GM12878 (cell line): ENCODE measurements around the gene GPER1. TPM values are rescaled to one million over a fixed set of nuclear protein-coding genes. Genes with fewer than 3 reads are reported as not detected.

Experiments used
- ATAC-seq: fragments of 200-7000 bp; cut with Tn5 transposase; 3 replicates; pipeline ENCODE4 v1.9.1; 2020; ENCODE audit warnings: mild to moderate bottlenecking, moderate library complexity
- BruUV-seq: library from RNA; stranded (reverse); fragments of 400-500 nt; replicated peaks from 2 replicates; lab custom pipeline; 2021; lab: Mats Ljungman, UMichigan
- CTCF ChIA-PET: fragments of 300-600 bp; sonication (Branson Sonifier 250); formaldehyde crosslinking; extraction: SDS; loops from one replicate; lab custom pipeline; 2021; ENCODE audit warnings: inconsistent platforms; lab: Yijun Ruan, JAX
- POLR2A ChIA-PET: fragments of 350-600 bp; formaldehyde crosslinking; extraction: SDS; loops from one replicate; lab custom pipeline; 2021; ENCODE audit warnings: inconsistent platforms; lab: Charles Lee
- RAD21 ChIA-PET: fragments of 300-600 bp; sonication (Branson Sonifier 250); formaldehyde crosslinking; loops from one replicate; lab custom pipeline; 2023; ENCODE audit warnings: antibody characterized with exemption; ENCODE audit not compliant: unreplicated experiment; lab: Charles Lee
- SMC1A ChIA-PET: fragments of 300-600 bp; sonication (Branson Sonifier 250); formaldehyde crosslinking; loops from one replicate; lab custom pipeline; 2023; ENCODE audit not compliant: unreplicated experiment, uncharacterized antibody; lab: Charles Lee
- DNase-seq: peaks from one replicate; pipeline ENCODE4 v3.0.0-alpha.2; 2011; ENCODE audit warnings: low read depth, low spot score
- FAIRE-seq: peaks from 3 replicates; lab custom pipeline; 2011; peaks lifted over from hg19 to GRCh38; lab: Jason Lieb, UNC
- H2AFZ ChIP-seq: 2 replicates; pipeline ENCODE4 v1.6.0; 2011; ENCODE audit warnings: low read depth, low read length, control low read depth; ENCODE audit not compliant: control insufficient read depth
- H3K27ac ChIP-seq: 2 replicates; pipeline ENCODE4 v1.5.1; 2011; ENCODE audit warnings: control low read depth; ENCODE audit not compliant: control insufficient read depth, insufficient read depth
- H3K27me3 ChIP-seq, 2 experiments: replicated peaks in 1 of 2; 2 replicates each; pipeline versions ENCODE4 v1.6.0 to v1.6.1; 2011; ENCODE audit warnings: low read length in 1 of 2; ENCODE audit not compliant: control insufficient read depth in 2 of 2, insufficient read depth in 2 of 2
- H3K36me3 ChIP-seq, 2 experiments: 2 replicates each; pipeline ENCODE4 v1.5.1; 2011; ENCODE audit warnings: low read length in 1 of 2; ENCODE audit not compliant: control insufficient read depth in 2 of 2, insufficient read depth in 2 of 2
- H3K4me1 ChIP-seq: 2 replicates; pipeline ENCODE4 v1.6.1; 2011; ENCODE audit warnings: mild to moderate bottlenecking, low read length, moderate library complexity, mixed read lengths; ENCODE audit not compliant: control insufficient read depth, insufficient read depth
- H3K4me2 ChIP-seq: 2 replicates; pipeline ENCODE4 v1.6.0; 2011; ENCODE audit warnings: control low read depth; ENCODE audit not compliant: control insufficient read depth, insufficient read depth
- H3K4me3 ChIP-seq: fragments of 200-600 bp; sonication (generic); 2 replicates; pipeline ENCODE4 v1.5.1; 2016
- H3K79me2 ChIP-seq: 2 replicates; pipeline ENCODE4 v1.6.0; 2011; ENCODE audit warnings: low read length; ENCODE audit not compliant: control insufficient read depth, insufficient read depth
- H3K9ac ChIP-seq: 2 replicates; pipeline ENCODE4 v1.8.0; 2011; ENCODE audit warnings: low read length, control low read depth, mixed read lengths; ENCODE audit not compliant: control insufficient read depth, insufficient read depth
- H3K9me3 ChIP-seq: replicated peaks from 3 replicates; pipeline ENCODE4 v1.5.1; 2011; ENCODE audit warnings: mild to moderate bottlenecking, low read length; ENCODE audit not compliant: control insufficient read depth, insufficient read depth
- H4K20me1 ChIP-seq: 2 replicates; pipeline ENCODE4 v1.6.0; 2011; ENCODE audit not compliant: control insufficient read depth, insufficient read depth
- ASH2L ChIP-seq: fragments of 300-600, 200-600 bp; sonication (generic); IDR thresholded peaks from 2 replicates; pipeline ENCODE4 v1.6.1; 2017; ENCODE audit warnings: low read depth, mild to moderate bottlenecking, borderline replicate concordance
- ATF7 ChIP-seq: fragments of 450-650 bp; IDR thresholded peaks from 2 replicates; pipeline ENCODE4 v1.6.1; 2016; ENCODE audit warnings: low read depth, mild to moderate bottlenecking
- IKZF2 ChIP-seq, 2 experiments: fragments of 450-650 bp; IDR thresholded peaks; 2 replicates each; pipeline ENCODE4 v1.6.1; 2017; ENCODE audit warnings: mild to moderate bottlenecking in 2 of 2, moderate library complexity in 2 of 2
- MEF2B ChIP-seq: fragments of 450-650 bp; IDR thresholded peaks from 2 replicates; pipeline ENCODE4 v1.6.1; 2018; ENCODE audit warnings: mild to moderate bottlenecking, moderate library complexity; ENCODE audit not compliant: partially characterized antibody, poor library complexity, severe bottlenecking
- PML ChIP-seq: IDR thresholded peaks from 2 replicates; pipeline ENCODE4 v1.6.1; 2012; ENCODE audit warnings: low read length, inconsistent platforms
- RAD21 ChIP-seq: IDR thresholded peaks from 2 replicates; pipeline ENCODE4 v1.6.1; 2011; ENCODE audit warnings: mild to moderate bottlenecking, low read depth, low read length, moderate library complexity; ENCODE audit not compliant: insufficient read depth
- RUNX3 ChIP-seq: IDR thresholded peaks from 2 replicates; pipeline ENCODE4 v1.6.1; 2012; ENCODE audit warnings: low read length, inconsistent platforms
- SMAD5 ChIP-seq: IDR thresholded peaks from 2 replicates; pipeline ENCODE4 v1.6.1; 2016; ENCODE audit warnings: antibody characterized with exemption, low read depth
- SPI1 ChIP-seq: IDR thresholded peaks from 2 replicates; pipeline ENCODE4 v1.6.1; 2011; ENCODE audit warnings: low read depth, mild to moderate bottlenecking, low read length, moderate library complexity, borderline replicate concordance; ENCODE audit not compliant: insufficient read depth
- SREBF2 ChIP-seq: IDR thresholded peaks from 2 replicates; pipeline ENCODE4 v1.6.1; 2012; ENCODE audit warnings: mild to moderate bottlenecking, low read length
- SUPT20H ChIP-seq: IDR thresholded peaks from 2 replicates; pipeline ENCODE4 v1.6.1; 2011; ENCODE audit warnings: low read depth, mild to moderate bottlenecking, low read length, moderate library complexity, borderline replicate concordance; ENCODE audit not compliant: control insufficient read depth
- WGBS: methylation state at CpG from one replicate; pipeline ENCODE4 v1.1.6; 2016; ENCODE audit warnings: low lambda C conversion rate; ENCODE audit not compliant: insufficient replicate concordance, insufficient coverage; ENCODE audit errors: missing lambda C conversion rate; 5-methylcytosine and 5-hydroxymethylcytosine counted together
- in situ Hi-C: fragments of 300-500 bp; cut with MboI; formaldehyde crosslinking; loops from 9 replicates; pipeline ENCODE4 v1.14.3; 2018; ENCODE audit warnings: mixed read lengths
- intact Hi-C: fragments of 100-400 bp; cut with micrococcal nuclease; formaldehyde crosslinking; loops from one replicate; pipeline ENCODE4 v1.14.2; 2022; ENCODE audit not compliant: unreplicated experiment
- polyA plus RNA-seq, 11 experiments: library from polyadenylated mRNA; depleted of rRNA in 4 of 11; unstranded in 6 of 11; stranded (reverse) in 5 of 11; fragments of >200 nt; fragmentation: Nextera tagmentation in 4 of 11; fragmentation: Illumina TruSeq in 1 of 11; extraction: Ambion mirVana in 4 of 11; extraction: Trizol in 1 of 11; gene quantifications; 1 replicate in 1 of 11; 2 replicates in 10 of 11; pipeline versions ENCODE4 v1.2.1 to v1.2.3, GENCODE V29; 2011 to 2016; ENCODE audit warnings: inconsistent platforms in 2 of 11, missing spikeins in 2 of 11, low read depth in 1 of 11
- total RNA-seq, 4 experiments: library from RNA; depleted of rRNA in 3 of 4; stranded (reverse); fragments of >200 nt in 3 of 4; fragmentation: Illumina TruSeq in 1 of 4; extraction: Trizol in 1 of 4; gene quantifications; 2 replicates each; pipeline versions ENCODE4 v1.2.1 to v1.2.3, GENCODE V29; 2013 to 2021
- TF ChIP-seq, protein P1 (sequence below): fragments of 450-650 bp; formaldehyde crosslinking; IDR thresholded peaks from 2 replicates; pipeline ENCODE4 v1.5.0; 2022; ENCODE audit warnings: mild to moderate bottlenecking, missing genetic modification characterization
- TF ChIP-seq, protein P2 (sequence below): IDR thresholded peaks from 2 replicates; pipeline ENCODE4 v1.6.1; 2011; ENCODE audit warnings: borderline replicate concordance, low read depth, mild to moderate bottlenecking, moderate library complexity, mixed read lengths, low read length; ENCODE audit not compliant: insufficient read depth; ENCODE audit errors: extremely low read length
- TF ChIP-seq, protein P3 (sequence below): IDR thresholded peaks from 2 replicates; pipeline ENCODE4 v1.6.1; 2012; ENCODE audit warnings: low read depth, low read length, improper control_type of control experiment

The GPER1 gene
- total and polyA plus RNA-seq, 10 of the 15 experiments (the other 5 are each of a cell fraction or from before 2014, with no cell fraction given) = 0.03 to 6.5 (median 2.6) TPM

DNA sequence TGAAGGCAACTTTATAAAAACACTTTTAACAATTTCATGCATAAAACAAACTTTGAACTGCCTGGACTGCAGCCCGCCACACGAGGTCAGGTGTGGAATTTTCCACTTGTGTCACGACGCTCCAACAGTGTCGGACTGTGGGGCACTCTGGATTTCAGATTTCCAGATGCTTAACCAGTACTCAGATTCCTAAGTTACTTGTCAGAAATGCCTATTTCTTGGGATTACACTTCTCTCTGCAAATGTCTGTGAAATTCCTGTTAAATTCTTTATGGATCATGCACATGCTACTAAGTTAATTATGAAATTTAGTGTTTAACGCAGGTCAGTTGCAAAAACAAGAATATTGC lies 473 bp upstream of the GPER1 start (continued):
- TF ChIP-seq, protein P1, sequence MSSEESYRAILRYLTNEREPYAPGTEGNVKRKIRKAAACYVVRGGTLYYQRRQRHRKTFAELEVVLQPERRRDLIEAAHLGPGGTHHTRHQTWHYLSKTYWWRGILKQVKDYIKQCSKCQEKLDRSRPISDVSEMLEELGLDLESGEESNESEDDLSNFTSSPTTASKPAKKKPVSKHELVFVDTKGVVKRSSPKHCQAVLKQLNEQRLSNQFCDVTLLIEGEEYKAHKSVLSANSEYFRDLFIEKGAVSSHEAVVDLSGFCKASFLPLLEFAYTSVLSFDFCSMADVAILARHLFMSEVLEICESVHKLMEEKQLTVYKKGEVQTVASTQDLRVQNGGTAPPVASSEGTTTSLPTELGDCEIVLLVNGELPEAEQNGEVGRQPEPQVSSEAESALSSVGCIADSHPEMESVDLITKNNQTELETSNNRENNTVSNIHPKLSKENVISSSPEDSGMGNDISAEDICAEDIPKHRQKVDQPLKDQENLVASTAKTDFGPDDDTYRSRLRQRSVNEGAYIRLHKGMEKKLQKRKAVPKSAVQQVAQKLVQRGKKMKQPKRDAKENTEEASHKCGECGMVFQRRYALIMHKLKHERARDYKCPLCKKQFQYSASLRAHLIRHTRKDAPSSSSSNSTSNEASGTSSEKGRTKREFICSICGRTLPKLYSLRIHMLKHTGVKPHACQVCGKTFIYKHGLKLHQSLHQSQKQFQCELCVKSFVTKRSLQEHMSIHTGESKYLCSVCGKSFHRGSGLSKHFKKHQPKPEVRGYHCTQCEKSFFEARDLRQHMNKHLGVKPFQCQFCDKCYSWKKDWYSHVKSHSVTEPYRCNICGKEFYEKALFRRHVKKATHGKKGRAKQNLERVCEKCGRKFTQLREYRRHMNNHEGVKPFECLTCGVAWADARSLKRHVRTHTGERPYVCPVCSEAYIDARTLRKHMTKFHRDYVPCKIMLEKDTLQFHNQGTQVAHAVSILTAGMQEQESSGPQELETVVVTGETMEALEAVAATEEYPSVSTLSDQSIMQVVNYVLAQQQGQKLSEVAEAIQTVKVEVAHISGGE (CRISPR knock-in tag) = no peak
- no peak for TF ChIP-seq RUNX3
- TF ChIP-seq ATF7 = no peak
- TF ChIP-seq, protein P2, sequence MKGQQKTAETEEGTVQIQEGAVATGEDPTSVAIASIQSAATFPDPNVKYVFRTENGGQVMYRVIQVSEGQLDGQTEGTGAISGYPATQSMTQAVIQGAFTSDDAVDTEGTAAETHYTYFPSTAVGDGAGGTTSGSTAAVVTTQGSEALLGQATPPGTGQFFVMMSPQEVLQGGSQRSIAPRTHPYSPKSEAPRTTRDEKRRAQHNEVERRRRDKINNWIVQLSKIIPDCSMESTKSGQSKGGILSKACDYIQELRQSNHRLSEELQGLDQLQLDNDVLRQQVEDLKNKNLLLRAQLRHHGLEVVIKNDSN = no peak
- no peak for TF ChIP-seq MEF2B

DNA sequence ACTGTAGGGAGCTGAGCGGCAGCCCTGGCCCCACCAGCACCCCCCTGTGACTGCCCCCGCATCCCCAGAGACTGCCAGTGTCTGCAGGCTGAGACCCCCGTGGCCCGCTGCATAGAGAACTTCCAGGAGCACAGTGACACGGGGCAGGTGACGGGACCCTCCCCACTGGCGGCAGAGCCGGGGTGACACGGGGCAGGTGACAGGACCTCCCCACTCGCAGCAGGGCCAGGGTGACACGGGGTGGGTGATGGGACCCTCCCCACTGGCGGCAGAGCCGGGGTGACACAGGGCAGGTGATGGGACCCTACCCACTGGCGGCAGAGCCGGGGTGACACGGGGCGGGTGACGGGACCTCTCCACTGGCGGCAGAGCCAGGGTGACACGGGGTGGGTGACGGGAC lies 2.3 kb downstream of the GPER1 start:
- no peak for ATAC-seq
- Histone ChIP-seq H3K4me3 (no peak overlapping the region), H3K4me2 (no peak overlapping the region), H3K4me1 (peaks cover 12% of the 10 kb centered on the region), H3K36me3 (peaks cover 0 to 8% of the 10 kb centered on the region in 2 experiments; a peak in 2 of 4 replicates), H3K27me3 (no peaks in the 10 kb centered on the region), H3K27ac (no peak overlapping the region), H3K9ac (no peak overlapping the region), H4K20me1 (no peaks in the 10 kb centered on the region), H3K9me3 (no peaks in the 10 kb centered on the region; the same call in 2 of the 3 replicates), H2AFZ (no peak overlapping the region), H3K79me2 (peaks cover 3% of the 10 kb centered on the region)
- RAD21 ChIA-PET = no interaction called here
- FAIRE-seq = no peak
- no TSS peak for BruUV-seq
- CTCF ChIA-PET = interaction anchor here (1.5 to 5.7 kb wide), 2 partner anchors 15 to 85 kb away, joined by 6 to 77 read pairs; no protein-coding TSS in a partner anchor
- SMC1A ChIA-PET = no interaction called here
- DNase-seq = no peak
- intact Hi-C loops = no loop called here
- in situ Hi-C loops = no loop called here
- WGBS = 88% methylated on average over 17 of the region's 21 CpGs
- POLR2A ChIA-PET = no interaction called here
- TF ChIP-seq, protein P1 (CRISPR knock-in tag) = no peak
- TF ChIP-seq, protein P3, sequence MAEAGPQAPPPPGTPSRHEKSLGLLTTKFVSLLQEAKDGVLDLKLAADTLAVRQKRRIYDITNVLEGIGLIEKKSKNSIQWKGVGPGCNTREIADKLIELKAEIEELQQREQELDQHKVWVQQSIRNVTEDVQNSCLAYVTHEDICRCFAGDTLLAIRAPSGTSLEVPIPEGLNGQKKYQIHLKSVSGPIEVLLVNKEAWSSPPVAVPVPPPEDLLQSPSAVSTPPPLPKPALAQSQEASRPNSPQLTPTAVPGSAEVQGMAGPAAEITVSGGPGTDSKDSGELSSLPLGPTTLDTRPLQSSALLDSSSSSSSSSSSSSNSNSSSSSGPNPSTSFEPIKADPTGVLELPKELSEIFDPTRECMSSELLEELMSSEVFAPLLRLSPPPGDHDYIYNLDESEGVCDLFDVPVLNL = no peak
- TF ChIP-seq SUPT20H (no peak), SMAD5 (no peak), SREBF2 (no peak), SPI1 (no peak), ASH2L (no peak), PML (no peak), RAD21 (no peak), IKZF2 (IDR thresholded peaks at IDR 0.05) (no peak)
